DOHH2 (cell line): ENCODE data around the gene UVSSA.

ENCODE experiments used
- EZH2phosphoT487 ChIP-seq: fragments of 200-600 bp; sonication (generic); IDR thresholded peaks from 2 replicates; pipeline ENCODE4 v1.6.1; 2017; ENCODE audit warnings: borderline replicate concordance, mild to moderate bottlenecking, antibody characterized with exemption, low read length, moderate library complexity, mixed read lengths
- TF ChIP-seq, protein P1 (sequence below): fragments of 200-600 bp; sonication (generic); IDR thresholded peaks from one replicate; pipeline ENCODE4 v1.5.1; 2014; ENCODE audit warnings: antibody characterized with exemption, mild to moderate bottlenecking, low read depth, low read length; ENCODE audit not compliant: poor library complexity, severe bottlenecking

DNA sequence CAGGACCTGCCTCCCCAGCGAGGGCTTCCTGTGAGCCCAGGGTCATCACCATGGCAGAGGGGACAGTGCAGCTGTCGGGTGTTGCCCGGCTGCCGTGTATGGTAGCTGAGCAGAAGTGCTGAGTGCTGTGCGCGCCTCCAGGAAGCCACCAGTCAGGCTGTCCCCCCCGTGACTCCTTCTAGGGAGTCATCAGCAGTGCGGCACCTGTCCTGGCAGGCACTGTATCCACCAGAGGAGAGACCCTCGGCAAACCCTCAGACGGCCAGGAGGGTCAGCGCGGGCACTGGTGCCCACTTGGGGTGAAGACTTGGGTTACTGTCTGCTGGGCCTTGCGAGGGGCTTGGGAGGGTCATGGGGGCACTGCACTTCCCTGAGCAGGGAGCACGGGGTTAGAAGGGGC lies 8.4 kb downstream of the UVSSA start:
- TF ChIP-seq, protein P1, sequence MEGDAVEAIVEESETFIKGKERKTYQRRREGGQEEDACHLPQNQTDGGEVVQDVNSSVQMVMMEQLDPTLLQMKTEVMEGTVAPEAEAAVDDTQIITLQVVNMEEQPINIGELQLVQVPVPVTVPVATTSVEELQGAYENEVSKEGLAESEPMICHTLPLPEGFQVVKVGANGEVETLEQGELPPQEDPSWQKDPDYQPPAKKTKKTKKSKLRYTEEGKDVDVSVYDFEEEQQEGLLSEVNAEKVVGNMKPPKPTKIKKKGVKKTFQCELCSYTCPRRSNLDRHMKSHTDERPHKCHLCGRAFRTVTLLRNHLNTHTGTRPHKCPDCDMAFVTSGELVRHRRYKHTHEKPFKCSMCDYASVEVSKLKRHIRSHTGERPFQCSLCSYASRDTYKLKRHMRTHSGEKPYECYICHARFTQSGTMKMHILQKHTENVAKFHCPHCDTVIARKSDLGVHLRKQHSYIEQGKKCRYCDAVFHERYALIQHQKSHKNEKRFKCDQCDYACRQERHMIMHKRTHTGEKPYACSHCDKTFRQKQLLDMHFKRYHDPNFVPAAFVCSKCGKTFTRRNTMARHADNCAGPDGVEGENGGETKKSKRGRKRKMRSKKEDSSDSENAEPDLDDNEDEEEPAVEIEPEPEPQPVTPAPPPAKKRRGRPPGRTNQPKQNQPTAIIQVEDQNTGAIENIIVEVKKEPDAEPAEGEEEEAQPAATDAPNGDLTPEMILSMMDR = no peak
- no peak for TF ChIP-seq EZH2phosphoT487
